AG04449 (cell line): ENCODE results near the gene VKORC1.

Experiments used
- CTCF ChIA-PET: fragments of 350-600 bp; formaldehyde crosslinking; extraction: SDS; loops from one replicate; lab custom pipeline; 2021; ENCODE audit warnings: antibody characterized with exemption; lab: Yijun Ruan, JAX
- POLR2A ChIA-PET: fragments of 400-600, 350-600 bp; formaldehyde crosslinking; extraction: SDS; loops from one replicate; lab custom pipeline; 2020; ENCODE audit warnings: antibody characterized with exemption, inconsistent platforms; lab: Yijun Ruan, JAX
- DNase-seq: peaks from one replicate; pipeline ENCODE4 v3.0.0-alpha.2; 2010; ENCODE audit warnings: low read depth, low spot score
- H3K4me3 ChIP-seq: 2 replicates; pipeline ENCODE4 v1.5.1; 2011; ENCODE audit warnings: low read depth, mild to moderate bottlenecking, control low read depth, low read length
- TF ChIP-seq, protein P1 (sequence below): IDR thresholded peaks from one replicate; pipeline ENCODE4 v1.5.1; 2011; ENCODE audit warnings: mild to moderate bottlenecking, moderate library complexity, low read length, control low read depth, inconsistent platforms; ENCODE audit not compliant: insufficient read depth; ENCODE audit errors: missing control alignments

Gene VKORC1

DNA sequence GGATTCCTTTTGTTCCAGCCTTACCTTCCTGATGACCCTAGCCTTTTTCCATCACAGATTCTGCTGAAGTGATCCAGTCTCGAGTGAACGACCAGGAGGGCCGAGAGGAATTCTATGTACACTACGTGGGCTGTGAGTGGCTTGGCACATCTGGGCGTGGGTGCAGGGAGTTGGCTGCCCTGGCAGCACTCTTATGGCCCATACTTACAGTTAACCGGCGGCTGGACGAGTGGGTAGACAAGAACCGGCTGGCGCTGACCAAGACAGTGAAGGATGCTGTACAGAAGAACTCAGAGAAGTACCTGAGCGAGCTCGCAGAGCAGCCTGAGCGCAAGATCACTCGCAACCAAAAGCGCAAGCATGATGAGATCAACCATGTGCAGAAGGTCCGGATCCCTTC, 25.5 kb upstream of the VKORC1 start:
- no peak overlapping the region for H3K4me3 ChIP-seq
- CTCF ChIA-PET: interaction anchor here (1.5 to 6.8 kb wide), 2 partner anchors 11 to 23 kb away, joined by 3 to 56 read pairs; no protein-coding TSS in a partner anchor
- TF ChIP-seq, protein P1, sequence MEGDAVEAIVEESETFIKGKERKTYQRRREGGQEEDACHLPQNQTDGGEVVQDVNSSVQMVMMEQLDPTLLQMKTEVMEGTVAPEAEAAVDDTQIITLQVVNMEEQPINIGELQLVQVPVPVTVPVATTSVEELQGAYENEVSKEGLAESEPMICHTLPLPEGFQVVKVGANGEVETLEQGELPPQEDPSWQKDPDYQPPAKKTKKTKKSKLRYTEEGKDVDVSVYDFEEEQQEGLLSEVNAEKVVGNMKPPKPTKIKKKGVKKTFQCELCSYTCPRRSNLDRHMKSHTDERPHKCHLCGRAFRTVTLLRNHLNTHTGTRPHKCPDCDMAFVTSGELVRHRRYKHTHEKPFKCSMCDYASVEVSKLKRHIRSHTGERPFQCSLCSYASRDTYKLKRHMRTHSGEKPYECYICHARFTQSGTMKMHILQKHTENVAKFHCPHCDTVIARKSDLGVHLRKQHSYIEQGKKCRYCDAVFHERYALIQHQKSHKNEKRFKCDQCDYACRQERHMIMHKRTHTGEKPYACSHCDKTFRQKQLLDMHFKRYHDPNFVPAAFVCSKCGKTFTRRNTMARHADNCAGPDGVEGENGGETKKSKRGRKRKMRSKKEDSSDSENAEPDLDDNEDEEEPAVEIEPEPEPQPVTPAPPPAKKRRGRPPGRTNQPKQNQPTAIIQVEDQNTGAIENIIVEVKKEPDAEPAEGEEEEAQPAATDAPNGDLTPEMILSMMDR: no peak
- POLR2A ChIA-PET: no interaction called here
- no peak for DNase-seq

DNA sequence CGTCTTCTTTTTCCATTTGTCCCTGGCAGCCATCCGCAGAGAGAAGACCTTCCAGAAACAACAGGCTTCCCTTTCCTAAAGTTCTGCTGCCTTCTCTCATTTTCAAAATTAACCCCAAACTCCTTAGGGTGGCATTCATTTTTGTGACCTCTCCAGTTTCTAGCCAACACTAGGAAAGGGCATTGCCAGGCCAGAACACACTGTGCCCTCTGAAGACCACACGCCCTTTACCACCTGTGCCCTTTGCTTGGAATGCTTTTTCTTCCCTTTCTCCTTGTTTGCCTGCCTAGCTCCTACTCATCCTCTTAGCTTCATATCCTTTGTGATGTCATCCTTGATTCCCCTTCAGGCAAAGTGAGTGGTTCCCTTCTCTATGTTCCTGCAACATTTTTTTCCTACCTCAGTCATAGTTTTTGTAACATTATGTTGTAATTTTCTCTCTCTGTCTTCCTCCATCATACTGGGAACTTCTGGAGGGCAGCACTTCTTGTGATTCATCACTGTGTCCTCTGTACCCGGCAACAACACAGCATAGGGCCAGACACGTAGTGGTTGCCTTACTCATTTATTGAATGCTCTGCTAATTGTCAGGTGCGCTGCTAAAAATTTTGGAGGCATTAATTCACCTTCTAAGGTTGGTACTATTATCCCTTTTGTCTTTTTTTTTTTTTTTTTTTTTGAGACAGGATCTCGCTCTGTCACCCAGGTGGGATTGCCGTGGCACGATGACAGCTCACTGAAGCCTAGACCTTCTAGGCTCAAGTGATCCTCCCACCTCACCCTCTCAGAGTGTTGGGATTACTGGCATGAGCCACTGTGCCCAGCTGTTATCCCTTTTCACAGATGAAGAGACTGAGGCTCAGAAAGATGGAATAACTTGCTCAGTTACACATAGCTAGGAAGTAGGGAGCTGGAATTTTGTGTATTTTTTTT, 23.9 kb upstream of the VKORC1 start:
- peak; percentile 52 for DNase-seq
- peak overlapping the region; percentile 60 for H3K4me3 ChIP-seq
- POLR2A ChIA-PET: interaction anchor here (1.0 to 1.6 kb wide), 13 partner anchors 10 to 341 kb away, joined by 3 to 12 read pairs (median 4); partner anchors contain the start of genes ARMC5, BCKDK, FUS and HSD3B7
- CTCF ChIA-PET: interaction anchor here (0.9 to 6.8 kb wide), 7 partner anchors 17 to 751 kb away, joined by 3 to 56 read pairs (median 3); partner anchors contain the start of genes HSD3B7 and PRSS8
- TF ChIP-seq, protein P1: no peak

DNA sequence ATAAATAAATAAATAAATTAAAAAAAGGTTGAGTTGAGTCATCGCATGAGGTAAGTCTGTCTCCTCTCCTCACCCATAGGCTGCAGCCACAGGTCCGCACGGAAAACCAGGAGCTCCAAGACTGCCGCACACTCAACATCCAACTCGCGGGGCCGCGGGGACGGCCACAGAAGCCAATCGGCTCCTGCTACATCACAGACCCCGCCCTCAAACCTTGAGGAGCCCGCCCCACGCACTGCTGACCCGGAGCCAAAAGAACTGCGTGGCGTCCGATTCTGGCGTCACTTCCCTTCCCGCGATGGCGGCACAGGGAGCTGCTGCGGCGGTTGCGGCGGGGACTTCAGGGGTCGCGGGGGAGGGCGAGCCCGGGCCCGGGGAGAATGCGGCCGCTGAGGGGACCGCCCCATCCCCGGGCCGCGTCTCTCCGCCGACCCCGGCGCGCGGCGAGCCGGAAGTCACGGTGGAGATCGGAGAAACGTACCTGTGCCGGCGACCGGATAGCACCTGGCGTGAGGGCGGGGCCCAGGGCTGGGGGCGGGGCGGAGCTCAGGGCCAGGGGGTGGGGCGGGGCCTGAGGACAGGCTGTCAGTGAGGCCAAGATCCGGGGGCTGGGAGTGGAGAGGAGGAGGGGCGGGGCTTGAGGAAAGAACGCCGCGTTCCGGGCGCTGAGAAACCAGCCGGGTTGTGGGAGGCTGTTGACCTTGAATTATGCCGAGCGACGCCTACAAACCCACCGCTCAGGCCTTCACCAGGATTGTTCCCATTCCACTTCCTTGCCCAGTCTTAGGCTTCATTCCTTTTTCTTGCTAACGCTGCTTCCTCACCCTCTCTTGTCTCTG, 23.0 kb upstream of the VKORC1 start, which contains the start of gene KAT8:
KAT8 (plus strand) TSS at position 281 of the 839 bp plus-strand sequence; CDS start at position 299, 18 bp downstream.
- H3K4me3 ChIP-seq: peak within 1 kb of the TSS; percentile 60
- peak; percentile 81 for DNase-seq
- POLR2A ChIA-PET: interaction anchor here (0.8 to 1.6 kb wide), 17 partner anchors 9 to 342 kb away, joined by 3 to 12 read pairs (median 4); partner anchors contain the start of genes ARMC5, BCKDK, FUS and HSD3B7
- TF ChIP-seq, protein P1: no peak
- CTCF ChIA-PET: interaction anchor here (1.0 to 6.8 kb wide), 4 partner anchors 15 to 751 kb away, joined by 3 to 56 read pairs (median 7); no protein-coding TSS in a partner anchor

DNA sequence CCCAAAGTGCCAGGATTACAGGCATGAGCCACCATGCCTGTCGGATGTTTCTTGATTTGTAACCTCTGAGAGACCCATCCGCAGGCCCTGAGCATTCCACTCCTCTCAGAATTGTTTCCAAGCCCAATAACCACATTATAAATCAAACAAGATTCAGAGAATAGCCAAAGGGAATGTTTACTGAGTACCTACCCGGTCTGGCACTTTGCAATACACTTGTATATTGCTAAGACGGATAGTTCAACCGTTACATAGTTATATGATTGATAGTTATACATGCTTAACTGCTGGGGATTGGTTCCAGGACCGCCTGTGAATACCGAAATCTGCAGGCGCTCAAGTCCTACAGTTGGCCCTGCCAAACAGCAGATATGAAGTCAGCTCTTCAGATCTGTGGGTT, 19.9 kb upstream of the VKORC1 start:
- ChIA-PET POLR2A (interaction anchor here (1.3 kb wide), 1 partner anchor 14 kb away, joined by 4 read pairs; no protein-coding TSS in a partner anchor), CTCF (interaction anchor here (0.6 to 1.8 kb wide), 2 partner anchors 28 to 43 kb away, joined by 4 to 5 read pairs; no protein-coding TSS in a partner anchor)
- no peak for DNase-seq
- no peak overlapping the region for H3K4me3 ChIP-seq
- TF ChIP-seq, protein P1: no peak

GRCh38 chr16:31113121-31114120, 18.8 kb upstream of the VKORC1 start:
- ChIA-PET CTCF (interaction anchor here (0.6 to 1.8 kb wide), 4 partner anchors 29 to 338 kb away, joined by 3 to 5 read pairs (median 4); no protein-coding TSS in a partner anchor), POLR2A (no interaction called here)
- no peak overlapping the region for H3K4me3 ChIP-seq
- no peak for DNase-seq
- TF ChIP-seq, protein P1: no peak
